ENCODE data around the gene PLCB1.
"Not testable (repeated sequence)": the region's sequence is repeated elsewhere in the genome, so short reads cannot be mapped to it uniquely, and the experiment has no call there.

- not testable (repeated sequence) for TF ChIP-seq POLR2AphosphoS5 (IDR thresholded peaks at IDR 0.05; ENCODE audit: borderline replicate concordance, low read depth, low read length); EZH2 (IDR thresholded peaks at IDR 0.05)
Observed at GRCh38 chr20:8350225-8350624, 218.2 kb downstream of the PLCB1 start.

All from SK-N-MC (cell line).